Natural killer cell treated with Interleukin-12 subunit alpha and Interleukin-12 subunit beta and Interleukin-15 and Interleukin-18, amount 100 ng/mL, for 72 hours (primary cell): ENCODE data around the gene ARRB1. TPM values are rescaled to one million over a fixed set of nuclear protein-coding genes. Genes with fewer than 3 reads are reported as not detected.

Experiments used
- ATAC-seq, 2 donors: fragments of 150-1000 bp; cut with Tn5 transposase in 1 of 2; sonication (Bioruptor Pico), chemical (Tn5 transposase) in 1 of 2; 2 replicates each; pipeline ENCODE4 v1.10.0; 2021
- DNase-seq: peaks from one replicate; pipeline ENCODE4 v3.0.0; 2022; ENCODE audit warnings: low spot score
- H3K27ac Mint-ChIP-seq, 2 donors: 1 replicate in 1 of 2; 2 replicates in 1 of 2; pipeline ENCODE4 v1.8.0; 2022; ENCODE audit warnings: mixed read lengths in 2 of 2, mild to moderate bottlenecking in 1 of 2, moderate library complexity in 1 of 2
- H3K27me3 Mint-ChIP-seq, 2 donors: 1 replicate in 1 of 2; 2 replicates in 1 of 2; pipeline ENCODE4 v1.8.0; 2022; ENCODE audit warnings: mixed read lengths in 2 of 2
- H3K36me3 Mint-ChIP-seq: one replicate; pipeline ENCODE4 v1.8.0; 2022; ENCODE audit warnings: mixed read lengths
- H3K4me1 Mint-ChIP-seq, 2 donors: 1 replicate in 1 of 2; 2 replicates in 1 of 2; pipeline ENCODE4 v1.8.0; 2022; ENCODE audit warnings: low read depth in 2 of 2, mixed read lengths in 2 of 2, mild to moderate bottlenecking in 1 of 2
- H3K4me3 Mint-ChIP-seq: one replicate; pipeline ENCODE4 v1.8.0; 2022; ENCODE audit warnings: mixed read lengths
- H3K9me3 Mint-ChIP-seq: 2 replicates; pipeline ENCODE4 v1.8.0; 2022; ENCODE audit warnings: mixed read lengths
- total RNA-seq, 2 donors: library from RNA; stranded (reverse); gene quantifications; one replicate each; pipeline ENCODE4 v1.2.3, GENCODE V29; 2022

ARRB1 gene
- total RNA-seq, 2 donors from 2014 or later: 47.8 to 54.5 TPM

- ATAC-seq: no peak
- no peaks in the 10 kb centered on the region for H3K27me3 Mint-ChIP-seq
- DNase-seq: no peak
- no peaks in the 10 kb centered on the region for H3K36me3 Mint-ChIP-seq
- H3K27ac Mint-ChIP-seq: peak overlapping the region in 1 of 2 donors; percentile 27
- no peaks in the 10 kb centered on the region for H3K9me3 Mint-ChIP-seq
- H3K4me3 Mint-ChIP-seq: no peak overlapping the region
- H3K4me1 Mint-ChIP-seq: peaks cover 26 to 37% of the 10 kb centered on the region in 2 donors
These were observed 49.7 kb downstream of the ARRB1 start for GRCh38 chr11:75301601-75302345.

- Mint-ChIP-seq H3K4me1 (peaks cover 22 to 32% of the 10 kb centered on the region in 2 donors), H3K4me3 (no peak overlapping the region), H3K27ac (peak overlapping the region in 1 of 2 donors; percentile 27), H3K9me3 (no peaks in the 10 kb centered on the region), H3K36me3 (no peaks in the 10 kb centered on the region), H3K27me3 (no peaks in the 10 kb centered on the region)
- no peak for ATAC-seq
- no peak for DNase-seq
These were observed 50.3 kb downstream of the ARRB1 start for GRCh38 chr11:75301131-75301530.

- no peak for ATAC-seq
- no peak for DNase-seq
- Mint-ChIP-seq H3K4me3 (no peak overlapping the region), H3K27me3 (no peaks in the 10 kb centered on the region), H3K9me3 (no peaks in the 10 kb centered on the region), H3K4me1 (peaks cover 15 to 34% of the 10 kb centered on the region in 2 donors), H3K36me3 (no peaks in the 10 kb centered on the region), H3K27ac (no peak overlapping the region)
These were observed 52.5 kb downstream of the ARRB1 start for GRCh38 chr11:75298976-75299260.

- no peak overlapping the region for H3K27ac Mint-ChIP-seq
- no peaks in the 10 kb centered on the region for H3K9me3 Mint-ChIP-seq
- ATAC-seq (no peak), DNase-seq (no peak)
- no peaks in the 10 kb centered on the region for H3K27me3 Mint-ChIP-seq
- peaks cover 16 to 38% of the 10 kb centered on the region in 2 donors for H3K4me1 Mint-ChIP-seq
- H3K36me3 Mint-ChIP-seq: no peaks in the 10 kb centered on the region
- no peak overlapping the region for H3K4me3 Mint-ChIP-seq
These were observed 53.1 kb downstream of the ARRB1 start for GRCh38 chr11:75298191-75298975.

- Mint-ChIP-seq H3K4me3 (no peak overlapping the region), H3K36me3 (no peaks in the 10 kb centered on the region), H3K27ac (peak overlapping the region in 1 of 2 donors; percentile 13), H3K9me3 (no peaks in the 10 kb centered on the region), H3K4me1 (peaks cover 29 to 52% of the 10 kb centered on the region in 2 donors), H3K27me3 (no peaks in the 10 kb centered on the region)
- ATAC-seq (no peak), DNase-seq (no peak)
These were observed 57.6 kb downstream of the ARRB1 start for GRCh38 chr11:75293903-75294302.

GRCh38 chr11:75292943-75293342 lies 58.5 kb downstream of the ARRB1 start:
- DNase-seq (no peak), ATAC-seq (no peak)
- H3K4me3 Mint-ChIP-seq: no peak overlapping the region
- H3K4me1 Mint-ChIP-seq: peaks cover 29 to 49% of the 10 kb centered on the region in 2 donors
- H3K27me3 Mint-ChIP-seq: no peaks in the 10 kb centered on the region
- H3K36me3 Mint-ChIP-seq: no peaks in the 10 kb centered on the region
- peak overlapping the region; percentile 13 to 59 for H3K27ac Mint-ChIP-seq
- no peaks in the 10 kb centered on the region for H3K9me3 Mint-ChIP-seq

GRCh38 chr11:75291741-75292140 lies 59.7 kb downstream of the ARRB1 start:
- no peaks in the 10 kb centered on the region for H3K9me3 Mint-ChIP-seq
- no peaks in the 10 kb centered on the region for H3K27me3 Mint-ChIP-seq
- DNase-seq: no peak
- H3K36me3 Mint-ChIP-seq: no peaks in the 10 kb centered on the region
- no peak overlapping the region for H3K4me3 Mint-ChIP-seq
- H3K4me1 Mint-ChIP-seq: peaks cover 29 to 50% of the 10 kb centered on the region in 2 donors
- no peak for ATAC-seq
- H3K27ac Mint-ChIP-seq: peak overlapping the region in 1 of 2 donors; percentile 42

- Mint-ChIP-seq H3K9me3 (no peaks in the 10 kb centered on the region), H3K36me3 (no peaks in the 10 kb centered on the region), H3K27me3 (no peaks in the 10 kb centered on the region), H3K4me3 (no peak overlapping the region), H3K4me1 (peaks cover 29 to 45% of the 10 kb centered on the region in 2 donors), H3K27ac (no peak overlapping the region)
- DNase-seq (no peak), ATAC-seq (no peak)
These were observed 61.5 kb downstream of the ARRB1 start for GRCh38 chr11:75289919-75290318.

GRCh38 chr11:75289511-75289760 lies 62.0 kb downstream of the ARRB1 start:
- no peaks in the 10 kb centered on the region for H3K27me3 Mint-ChIP-seq
- no peak for DNase-seq
- no peaks in the 10 kb centered on the region for H3K9me3 Mint-ChIP-seq
- no peak for ATAC-seq
- peaks cover 29 to 42% of the 10 kb centered on the region in 2 donors for H3K4me1 Mint-ChIP-seq
- no peaks in the 10 kb centered on the region for H3K36me3 Mint-ChIP-seq
- no peak overlapping the region for H3K4me3 Mint-ChIP-seq
- no peak overlapping the region for H3K27ac Mint-ChIP-seq

- peak overlapping the region in 1 of 2 donors; percentile 77 for H3K27ac Mint-ChIP-seq
- H3K9me3 Mint-ChIP-seq: no peaks in the 10 kb centered on the region
These were observed 63.9 kb downstream of the ARRB1 start for GRCh38 chr11:75287579-75287978.

GRCh38 chr11:75286826-75287465 lies 64.5 kb downstream of the ARRB1 start:
- Mint-ChIP-seq H3K4me1 (peaks cover 12 to 22% of the 10 kb centered on the region in 2 donors), H3K9me3 (no peaks in the 10 kb centered on the region), H3K36me3 (no peaks in the 10 kb centered on the region), H3K27me3 (no peaks in the 10 kb centered on the region), H3K4me3 (no peak overlapping the region), H3K27ac (peak overlapping the region; percentile 7 to 77)
- DNase-seq (no peak), ATAC-seq (no peak)

More at GRCh38 chr11:75287579-75287978, 63.9 kb downstream of the ARRB1 start:
- Mint-ChIP-seq H3K4me3 (no peak overlapping the region), H3K27me3 (no peaks in the 10 kb centered on the region), H3K36me3 (no peaks in the 10 kb centered on the region), H3K4me1 (peaks cover 15 to 27% of the 10 kb centered on the region in 2 donors)
- no peak for ATAC-seq
- DNase-seq: no peak

- Mint-ChIP-seq H3K36me3 (no peaks in the 10 kb centered on the region), H3K27me3 (no peaks in the 10 kb centered on the region), H3K4me3 (no peak overlapping the region), H3K27ac (no peak overlapping the region), H3K4me1 (peaks cover 5 to 15% of the 10 kb centered on the region in 2 donors), H3K9me3 (no peaks in the 10 kb centered on the region)
- no peak for ATAC-seq
- DNase-seq: no peak
These were observed 65.6 kb downstream of the ARRB1 start for GRCh38 chr11:75285776-75286360.

GRCh38 chr11:75283391-75283931 lies 68.0 kb downstream of the ARRB1 start:
- Mint-ChIP-seq H3K36me3 (no peaks in the 10 kb centered on the region), H3K9me3 (no peaks in the 10 kb centered on the region), H3K27me3 (no peaks in the 10 kb centered on the region), H3K27ac (no peak overlapping the region), H3K4me1 (peaks cover 5 to 19% of the 10 kb centered on the region in 2 donors), H3K4me3 (no peak overlapping the region)
- no peak for DNase-seq
- peak in 1 of 2 donors; percentile 23 for ATAC-seq
